NCI-H748 treated with DMSO at 0.1 percent for 48 hours (cell line): ENCODE measurements around the gene COL4A2.

Experiments
- DNase-seq: peaks from one replicate; lab custom pipeline; 2025; lab: John Stamatoyannopoulos, UW

Gene COL4A2

DNA sequence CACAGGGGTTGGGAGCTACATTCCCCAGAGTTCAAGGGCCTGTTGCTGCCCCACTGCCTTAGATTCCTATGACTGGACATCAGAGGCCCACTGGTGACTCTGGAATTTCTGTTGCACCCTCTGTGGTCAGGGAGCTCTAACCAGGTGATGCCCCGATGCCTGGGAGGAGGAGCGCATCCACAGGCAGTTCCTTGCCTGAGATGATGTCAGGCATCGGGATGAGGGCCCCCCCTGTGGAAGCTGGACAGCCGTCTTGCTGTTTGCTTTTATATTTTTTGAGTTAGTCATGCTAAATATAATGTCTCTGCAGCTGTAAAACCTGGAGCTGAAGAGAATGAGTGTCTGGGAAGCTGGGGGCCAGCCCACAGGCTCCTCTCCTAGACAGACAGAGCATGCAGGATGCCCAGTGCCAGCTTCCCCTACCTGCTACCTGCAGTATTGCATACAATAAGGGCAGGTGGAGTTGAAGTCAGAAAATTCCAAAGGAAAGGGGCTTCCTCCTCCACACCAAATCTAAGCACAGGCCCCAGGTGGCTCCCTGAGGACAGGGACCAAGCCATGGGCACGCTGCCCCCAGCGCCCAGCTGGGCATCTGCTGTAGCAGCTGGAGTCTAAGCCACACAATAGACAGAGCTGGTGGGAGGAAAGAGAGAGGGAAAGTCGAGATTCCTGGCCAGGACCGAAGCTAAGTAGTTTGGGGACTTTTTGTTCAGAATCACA, 16.2 kb downstream of the COL4A2 start:
- no peak for DNase-seq

DNA sequence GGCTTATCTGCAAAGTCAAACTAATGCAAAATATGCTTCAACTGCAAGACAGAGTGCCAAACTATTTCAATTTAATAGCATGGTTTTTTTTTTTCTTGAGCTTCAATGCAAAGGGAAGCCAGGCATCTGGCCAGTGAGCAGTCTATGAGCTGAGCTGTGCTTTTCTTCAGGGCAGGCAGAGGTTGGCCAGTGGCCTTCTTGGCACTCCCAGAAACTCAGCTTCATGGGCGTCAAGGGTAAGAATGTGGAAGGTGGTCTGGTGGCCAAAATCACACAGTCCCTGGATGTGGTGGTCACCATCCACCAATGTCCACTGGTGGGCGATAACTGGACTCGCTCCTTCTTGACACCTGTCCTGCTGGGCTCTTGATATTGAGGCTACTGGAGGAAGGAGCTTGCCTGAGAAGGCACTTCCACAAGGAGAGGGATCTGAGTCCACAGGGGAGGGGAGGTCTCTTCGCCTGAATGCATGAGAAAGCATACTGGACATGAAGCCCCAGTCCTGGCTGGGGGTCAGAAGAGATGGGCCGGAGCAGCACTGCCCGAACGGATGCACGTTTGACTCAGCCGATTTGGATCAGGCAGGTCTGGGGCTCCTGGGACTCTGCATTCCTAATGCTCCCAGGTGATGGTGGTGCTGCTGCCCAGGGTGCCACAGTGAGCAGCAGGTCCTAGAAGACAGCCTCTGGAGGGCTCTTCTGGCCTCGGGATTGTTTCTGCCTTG, 17.1 kb downstream of the COL4A2 start:
- no peak for DNase-seq

- no peak for DNase-seq
These were observed 19.3 kb downstream of the COL4A2 start for GRCh38 chr13:110326263-110326904.

GRCh38 chr13:110327051-110327721, 20.1 kb downstream of the COL4A2 start:
- DNase-seq = no peak

GRCh38 chr13:110328573-110328972, 21.5 kb downstream of the COL4A2 start:
- no peak for DNase-seq

DNA sequence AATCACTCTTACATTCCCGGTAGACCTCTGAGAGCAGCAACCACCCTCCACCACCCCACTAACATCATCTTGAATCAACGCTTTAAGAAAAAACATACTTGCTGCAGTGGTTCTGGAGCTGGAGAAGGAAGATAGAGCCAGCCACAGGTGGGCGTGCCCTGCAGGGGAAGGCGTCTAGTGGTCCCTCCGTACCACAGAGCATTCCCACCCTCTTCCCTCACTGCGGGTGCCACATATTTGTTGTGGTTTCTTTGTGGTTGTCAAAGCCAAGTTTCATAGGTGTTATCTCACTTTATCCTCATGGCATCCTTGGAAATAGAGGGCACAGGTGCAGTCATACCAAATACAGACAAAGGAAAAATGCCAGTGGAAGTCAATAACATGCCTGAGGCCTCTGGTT, 22.2 kb downstream of the COL4A2 start:
- DNase-seq = no peak

GRCh38 chr13:110329798-110330461, 22.8 kb downstream of the COL4A2 start:
- DNase-seq = no peak

- DNase-seq = no peak
These were observed 23.5 kb downstream of the COL4A2 start for GRCh38 chr13:110330491-110331011.

DNA sequence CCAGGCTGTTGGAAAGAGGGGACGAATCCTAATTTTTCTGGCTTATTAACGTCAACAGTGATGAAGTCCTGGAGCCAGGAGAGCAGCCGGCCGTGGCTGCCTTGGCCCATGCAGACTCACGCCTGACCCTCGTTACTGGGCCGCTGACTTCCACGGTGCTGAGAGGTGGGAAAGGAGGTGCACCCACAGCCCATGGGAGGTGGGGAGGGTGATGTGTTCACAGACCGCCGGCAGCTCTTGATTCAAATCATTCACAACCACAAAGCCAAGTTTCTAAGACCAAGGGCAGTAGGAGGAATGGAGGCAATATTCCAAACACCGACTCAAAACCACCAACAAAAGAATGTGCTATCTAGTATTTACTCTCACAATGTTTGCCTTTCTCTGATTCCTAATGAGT, 24.3 kb downstream of the COL4A2 start:
- no peak for DNase-seq

- DNase-seq = no peak
These were observed 25.7 kb downstream of the COL4A2 start for GRCh38 chr13:110332750-110333149.

DNA sequence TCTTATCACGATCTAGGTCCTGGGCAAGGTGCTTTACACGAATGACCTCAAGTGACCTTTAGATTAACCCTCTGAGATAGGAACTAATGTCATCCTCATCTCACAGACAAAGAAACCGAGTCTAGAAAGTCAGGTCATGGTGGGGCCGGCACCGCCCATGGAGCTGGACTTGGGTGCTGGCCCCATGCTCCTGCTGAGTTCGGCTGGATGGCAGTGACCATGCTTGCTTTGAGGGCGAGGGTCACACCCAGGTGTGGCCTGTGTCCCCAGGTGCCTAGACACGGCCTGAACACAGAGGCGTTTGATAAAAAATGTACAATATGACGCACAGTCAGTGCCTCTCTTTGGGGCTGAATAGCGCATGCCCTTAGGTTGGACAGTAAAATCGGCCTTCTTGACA, 26.8 kb downstream of the COL4A2 start:
- DNase-seq = no peak

GRCh38 chr13:110334256-110334655, 27.2 kb downstream of the COL4A2 start:
- DNase-seq = no peak

DNA sequence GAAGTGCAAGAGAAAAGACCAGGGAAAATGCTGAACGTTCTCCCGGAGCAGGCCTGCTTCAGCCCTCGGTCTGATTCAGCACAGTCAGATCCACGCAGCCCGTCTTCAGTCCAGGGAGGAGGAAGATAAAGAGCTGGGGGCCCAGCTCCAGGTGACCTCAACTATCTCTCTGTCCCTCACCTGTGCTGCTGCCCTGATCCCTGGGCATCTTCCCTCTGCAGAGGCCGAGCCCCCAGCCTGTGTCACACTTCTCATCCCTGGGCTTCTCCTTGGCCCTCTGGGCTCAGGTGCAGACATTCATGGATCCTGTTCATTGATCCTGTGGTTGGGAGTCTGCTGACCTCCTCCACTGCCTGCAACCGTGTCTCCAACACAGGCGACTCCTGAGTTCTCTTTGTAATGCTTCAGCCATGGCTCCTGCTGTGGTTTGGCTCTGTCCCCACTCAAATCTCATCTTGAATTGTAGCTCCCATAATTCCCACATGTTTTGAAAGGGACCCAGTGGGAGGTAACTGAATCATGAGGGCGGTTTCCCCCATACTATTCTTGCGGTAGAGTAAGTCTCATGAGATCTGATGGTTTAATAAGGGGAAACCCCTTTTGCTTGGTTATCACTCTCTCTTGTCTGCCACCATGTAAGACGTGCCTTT, 27.9 kb downstream of the COL4A2 start:
- DNase-seq = no peak

DNA sequence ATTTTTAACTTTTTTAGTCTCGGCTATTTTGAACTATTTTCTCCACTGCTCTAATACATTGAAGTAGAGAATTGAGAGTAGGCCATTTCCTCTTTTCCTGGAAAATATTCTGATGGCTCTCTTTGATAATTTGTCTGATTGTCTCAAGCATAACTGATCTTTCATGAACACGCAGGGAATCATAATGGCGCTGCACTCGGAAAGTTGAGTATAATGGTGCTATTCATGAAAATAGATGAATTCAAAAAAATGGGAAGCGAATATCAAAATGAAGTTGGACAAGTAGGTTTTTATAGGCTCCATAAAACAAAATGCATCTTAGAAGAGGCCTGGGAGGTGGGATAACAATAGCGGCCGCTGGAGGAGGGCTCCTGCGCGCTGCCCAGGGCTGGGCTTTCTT, 29.0 kb downstream of the COL4A2 start:
- no peak for DNase-seq

DNA sequence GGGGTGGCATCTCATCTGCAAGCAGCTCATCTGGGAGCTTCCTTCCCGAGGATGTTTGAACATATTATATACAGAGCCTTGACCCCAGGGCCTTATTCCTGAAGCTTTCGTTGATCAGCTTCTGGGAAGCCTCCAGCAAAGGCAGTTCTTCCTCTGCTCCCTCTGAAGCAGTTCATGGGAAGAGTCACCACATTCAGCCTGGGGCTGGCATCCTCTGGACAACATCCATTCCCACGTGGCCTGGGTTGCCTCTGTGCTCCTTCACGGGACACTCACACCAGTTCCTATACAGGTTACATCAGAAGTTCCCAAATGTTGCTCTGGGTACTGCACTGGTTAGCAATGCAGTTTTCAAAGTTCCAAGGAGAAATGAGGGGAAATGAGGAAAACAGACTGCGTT, 29.6 kb downstream of the COL4A2 start:
- no peak for DNase-seq

DNA sequence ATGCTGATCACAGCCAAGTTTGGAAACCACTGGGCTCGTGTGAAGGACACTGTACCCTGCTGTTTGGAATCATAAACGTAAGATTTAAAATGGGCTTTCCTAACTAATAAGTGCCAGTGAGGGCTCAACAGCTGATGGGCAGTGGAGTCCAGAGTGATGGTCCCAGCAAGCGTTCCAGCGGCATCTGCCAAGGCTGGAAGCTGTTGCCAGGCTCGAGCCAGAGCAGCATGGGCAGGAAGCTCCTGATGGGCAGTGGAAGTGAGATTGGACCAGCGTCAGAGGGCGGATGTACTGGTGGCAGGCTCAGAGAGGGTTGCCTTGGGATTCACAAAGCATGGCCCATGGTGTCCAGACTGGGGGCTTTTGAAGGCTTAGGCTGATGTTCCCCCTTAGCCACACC, 30.2 kb downstream of the COL4A2 start:
- DNase-seq = no peak

DNA sequence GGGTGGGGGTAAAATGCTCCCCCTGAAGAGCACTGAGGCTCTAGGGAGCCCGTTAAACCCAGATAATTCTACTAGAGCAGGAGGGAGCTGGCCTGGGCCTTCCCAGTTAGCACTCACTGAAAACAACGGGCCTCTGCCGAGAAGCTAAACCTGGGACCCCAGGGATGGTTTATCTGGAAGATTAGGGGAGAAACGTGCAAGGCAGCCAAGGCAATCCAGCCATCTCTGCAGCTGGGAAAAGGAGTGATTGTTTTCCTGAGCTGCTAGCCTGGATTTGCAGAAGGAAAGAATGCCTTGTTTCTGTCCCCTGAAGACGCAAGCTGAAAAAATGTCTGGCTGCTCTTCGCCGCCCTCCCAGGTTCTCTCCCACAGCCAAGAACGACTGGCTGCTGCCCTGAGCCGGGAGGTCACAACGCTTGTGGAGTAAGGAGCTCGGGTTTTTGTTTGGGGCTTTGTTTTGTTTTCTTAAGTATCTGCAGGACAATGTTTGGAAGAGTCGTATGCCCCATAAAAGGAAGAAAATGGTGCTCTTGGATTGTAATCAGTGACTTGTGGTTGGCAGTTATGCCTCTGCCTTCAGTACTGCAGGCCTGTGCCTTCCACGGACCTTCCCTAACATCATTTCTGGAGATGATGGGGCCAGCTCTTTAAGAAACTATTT, 31.5 kb downstream of the COL4A2 start:
- DNase-seq = no peak

- no peak for DNase-seq
These were observed 32.2 kb downstream of the COL4A2 start for GRCh38 chr13:110339263-110339662.

GRCh38 chr13:110339975-110340550, 33.0 kb downstream of the COL4A2 start:
- no peak for DNase-seq

DNA sequence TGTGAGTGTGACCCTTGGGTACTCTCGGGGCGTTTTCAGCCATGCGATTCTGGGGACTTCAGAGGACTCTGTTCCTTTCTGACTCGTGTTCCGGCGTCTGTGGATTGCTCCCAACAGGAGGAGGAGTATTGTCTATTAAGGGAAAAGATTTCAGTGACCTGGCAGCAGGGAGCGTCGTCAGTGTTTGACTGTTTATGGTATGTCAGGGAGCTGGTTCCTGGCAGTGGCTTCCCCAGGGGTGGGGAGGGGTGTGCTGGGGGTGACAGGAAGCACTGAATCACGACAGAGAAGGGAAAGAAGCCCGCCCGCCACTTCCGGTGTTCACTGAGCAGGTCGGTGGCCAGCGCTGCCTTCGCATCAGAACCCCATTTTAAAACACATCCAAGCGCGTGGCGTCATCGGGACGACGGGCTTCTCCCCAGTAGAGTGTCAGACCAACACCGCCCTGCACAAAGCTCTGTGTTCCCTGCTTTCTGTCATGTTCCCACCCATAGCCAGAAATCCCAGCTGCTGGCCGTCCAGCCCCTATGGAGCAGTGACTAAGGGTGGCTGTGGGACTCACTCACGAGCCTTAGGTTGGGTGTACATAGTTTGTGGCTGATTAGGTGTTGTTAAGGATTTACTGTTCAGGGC, 33.8 kb downstream of the COL4A2 start:
- DNase-seq = no peak
